ENCODE measurements around the gene GOLGA6D.
"Not testable (repeated sequence)": the region's sequence is repeated elsewhere in the genome, so short reads cannot be mapped to it uniquely, and the experiment has no call there.

GOLGA6D gene

DNA sequence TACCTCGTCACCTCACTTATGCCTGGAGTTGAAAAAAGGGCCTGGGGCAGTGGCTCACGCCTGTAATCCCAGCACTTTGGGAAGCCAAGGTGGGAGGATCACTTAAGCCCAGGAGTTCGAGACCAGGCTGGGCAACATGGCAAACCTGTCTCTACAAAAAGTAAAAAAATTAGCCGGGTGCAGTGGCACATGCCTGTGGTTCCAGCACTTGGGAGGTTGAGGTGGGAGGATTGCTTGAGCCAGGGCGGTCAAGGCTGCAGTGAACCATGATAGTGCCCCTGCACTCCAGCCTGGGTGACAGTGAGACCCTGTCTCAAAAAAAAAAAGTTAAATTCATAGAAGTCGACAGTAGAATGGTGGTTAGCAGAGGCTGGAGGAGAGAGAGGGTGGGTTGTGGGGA lies 59.6 kb downstream of the GOLGA6D start:
- Histone ChIP-seq H3K4me1 (ENCODE audit: control extremely low read depth in 1 of 4, control insufficient read depth in 4 of 4, insufficient read depth in 4 of 4, low read length in 3 of 4) (peaks cover 7 to 16% (median 14%) of the 10 kb centered on the region in 4 experiments), H3K4me3 (ENCODE audit: control insufficient read depth in 1 of 7, extremely low read depth in 1 of 7, insufficient read depth in 4 of 7, low read depth in 2 of 7, low read length in 6 of 7) (no peak overlapping the region), H3K27ac (ENCODE audit: insufficient read depth in 1 of 2, low read depth in 1 of 2, low read length in 2 of 2, poor library complexity in 1 of 2, severe bottlenecking in 2 of 2) (no peak overlapping the region), H3K9me3 (ENCODE audit: control extremely low read depth in 1 of 5, control insufficient read depth in 4 of 5, insufficient read depth in 2 of 5, low read depth in 1 of 5, low read length in 4 of 5) (no peaks in the 10 kb centered on the region), H3K36me3 (ENCODE audit: control insufficient read depth in 4 of 4, insufficient read depth in 4 of 4, low read length in 3 of 4) (peaks cover 0 to 22% (median 8%) of the 10 kb centered on the region in 4 experiments), H3K27me3 (replicated peaks in 2 of 5; ENCODE audit: control insufficient read depth in 4 of 5, insufficient read depth in 5 of 5, low read length in 4 of 5) (peaks cover 0 to 7% (median 0%) of the 10 kb centered on the region in 5 experiments)
- ChIA-PET CTCF (no interaction called here), POLR2A (no interaction called here)
- 100% methylated on average over 6 of the region's 6 CpGs for WGBS (ENCODE audit: insufficient coverage)
- DNase-seq: no peak

DNA sequence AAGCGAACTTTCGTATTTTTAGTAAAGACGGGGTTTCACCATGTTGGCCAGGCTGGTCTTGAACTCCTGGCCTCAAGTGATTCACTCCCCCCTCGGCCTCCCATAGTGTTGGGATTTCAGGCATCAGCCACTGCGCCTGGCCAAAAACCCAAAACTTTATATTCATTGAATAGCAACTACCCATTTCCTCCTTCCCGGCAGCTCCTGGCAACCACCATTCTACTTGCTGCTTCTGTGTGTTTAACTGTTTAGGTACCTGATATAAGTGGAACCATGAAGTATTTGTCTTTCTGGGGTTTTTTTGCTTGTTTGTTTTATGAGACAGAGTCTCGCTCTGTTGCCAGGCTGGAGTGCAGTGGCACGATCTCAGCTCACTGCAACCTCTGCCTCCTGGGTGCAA lies 61.3 kb downstream of the GOLGA6D start:
- H3K4me3 ChIP-seq (ENCODE audit: control insufficient read depth in 1 of 7, extremely low read depth in 1 of 7, insufficient read depth in 4 of 7, low read depth in 2 of 7, low read length in 6 of 7); H3K27ac ChIP-seq (ENCODE audit: insufficient read depth in 1 of 2, low read depth in 1 of 2, low read length in 2 of 2, poor library complexity in 1 of 2, severe bottlenecking in 2 of 2); H3K9me3 ChIP-seq (ENCODE audit: control extremely low read depth in 1 of 5, control insufficient read depth in 4 of 5, insufficient read depth in 2 of 5, low read depth in 1 of 5, low read length in 4 of 5); CTCF ChIA-PET: not testable (repeated sequence)
- peaks cover 0 to 22% (median 8%) of the 10 kb centered on the region in 4 experiments for H3K36me3 ChIP-seq (ENCODE audit: control insufficient read depth in 4 of 4, insufficient read depth in 4 of 4, low read length in 3 of 4)
- POLR2A ChIA-PET: interaction anchor here (0.5 kb wide), 1 partner anchor 337 kb away, joined by 3 read pairs; no protein-coding TSS in a partner anchor
- H3K4me1 ChIP-seq (ENCODE audit: control extremely low read depth in 1 of 4, control insufficient read depth in 4 of 4, insufficient read depth in 4 of 4, low read length in 3 of 4): peaks cover 7 to 33% (median 28%) of the 10 kb centered on the region in 4 experiments
- 81% methylated on average over 6 of the region's 8 CpGs for WGBS (ENCODE audit: insufficient coverage)
- peaks cover 0 to 24% (median 4%) of the 10 kb centered on the region in 5 experiments for H3K27me3 ChIP-seq (replicated peaks in 2 of 5; ENCODE audit: control insufficient read depth in 4 of 5, insufficient read depth in 5 of 5, low read length in 4 of 5)
- DNase-seq: peak in 2 of 3 donors; percentile 19 to 26
